ENCODE measurements around the gene CILP. TPM values are rescaled to one million over a fixed set of nuclear protein-coding genes. Genes with fewer than 3 reads are reported as not detected.

The CILP gene
- total RNA-seq, 1 donor from 2014 or later, result not detected

DNA sequence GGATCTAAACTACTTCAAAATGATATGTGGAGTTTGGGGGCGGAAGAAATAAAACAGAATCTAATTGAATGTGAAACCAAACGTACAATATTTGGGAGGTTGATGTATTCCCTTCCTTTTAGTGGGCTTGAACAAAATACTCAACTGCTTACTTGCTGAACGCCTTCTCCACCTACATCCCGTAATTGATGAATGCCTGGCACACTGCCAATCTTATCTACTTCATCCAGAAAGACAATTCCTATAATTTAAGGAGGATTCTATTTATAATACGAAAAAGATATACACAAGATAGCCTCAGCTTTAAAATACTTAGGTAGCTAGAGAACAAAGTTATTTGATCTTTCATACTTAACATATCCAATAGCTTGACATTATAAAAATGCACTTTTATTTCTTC is 54.6 kb downstream of the CILP start:
- no peak for DNase-seq (ENCODE audit: low read depth in 2 of 2)

- no peak for DNase-seq (ENCODE audit: low read depth in 2 of 2)
Measured at GRCh38 chr15:65154720-65155119, 56.6 kb downstream of the CILP start.

DNA sequence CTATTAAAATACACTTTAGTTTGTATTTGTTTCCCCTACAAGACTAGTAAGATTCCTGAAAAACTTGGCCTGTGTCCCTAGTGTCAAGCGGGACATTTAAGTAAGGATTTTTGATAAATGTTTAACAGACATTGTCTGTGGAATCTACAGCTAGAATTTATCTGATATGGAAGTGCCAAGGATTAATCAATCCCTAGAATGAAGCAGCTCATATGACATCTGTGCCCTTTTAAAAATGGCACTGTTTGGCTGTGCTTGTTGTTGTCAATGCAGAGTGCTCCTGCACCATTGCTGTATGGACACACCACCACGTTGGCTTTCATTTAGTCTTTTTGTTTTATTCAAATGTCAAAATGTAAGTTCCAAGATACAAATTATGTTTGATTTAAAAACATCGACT is 63.4 kb downstream of the CILP start:
- DNase-seq (ENCODE audit: low read depth in 2 of 2), result no peak

GRCh38 chr15:65146438-65146837 is 64.8 kb downstream of the CILP start:
- DNase-seq (ENCODE audit: low read depth in 2 of 2), result no peak

Other genes with a start within 250 kb of the CILP start
- 52.0 and 80.7 TPM in 2 replicates for gene SPG21, start 221.6 kb downstream of the CILP start, total RNA-seq
- gene MTFMT, start 181.8 kb downstream of the CILP start, total RNA-seq, result 12.7 and 17.1 TPM in 2 replicates
- not detected in 2 replicates for gene SLC51B, start 166.1 kb downstream of the CILP start, total RNA-seq
- gene RASL12, start 143.5 kb downstream of the CILP start, total RNA-seq, result not detected in 2 replicates
- gene KBTBD13, start 134.7 kb downstream of the CILP start, total RNA-seq, result not detected in 2 replicates
- 0.77 and 3.8 TPM in 2 replicates for gene UBAP1L, start 96.3 kb downstream of the CILP start, total RNA-seq
- gene PDCD7, start 77.7 kb downstream of the CILP start, total RNA-seq, result 9.9 and 13.0 TPM in 2 replicates
- 28.6 and 33.5 TPM in 2 replicates for gene CLPX, start 26.1 kb downstream of the CILP start, total RNA-seq
- gene PARP16, start 75.4 kb upstream of the CILP start, total RNA-seq, result 1.8 and 3.0 TPM in 2 replicates
- not detected in 2 replicates for gene RNU5A-1, start 84.6 kb upstream of the CILP start, total RNA-seq
- not detected in 2 replicates for gene RNU5B-1, start 93.2 kb upstream of the CILP start, total RNA-seq
- gene IGDCC3, start 166.5 kb upstream of the CILP start, total RNA-seq, result 0.13 TPM in 1 of 2 replicates, not detected in the other
- gene IGDCC4, start 211.5 kb upstream of the CILP start, total RNA-seq, result 0.13 TPM in 2 replicates